GM18502 (cell line): ENCODE data around the gene RNF111.
"Not testable (repeated sequence)": the region's sequence is repeated elsewhere in the genome, so short reads cannot be mapped to it uniquely, and the experiment has no call there.

Source experiments
- ATAC-seq: cut with Tn5 transposase; IDR thresholded peaks from one replicate; pipeline ENCODE4 v1.9.1; 2021; ENCODE audit warnings: mild to moderate bottlenecking; ENCODE audit not compliant: unreplicated experiment, poor library complexity

Gene RNF111

GRCh38 chr15:59124261-59124660 lies 136.8 kb downstream of the RNF111 start:
- ATAC-seq: no peak

GRCh38 chr15:59125683-59126082 lies 138.2 kb downstream of the RNF111 start:
- ATAC-seq: not testable (repeated sequence)

- not testable (repeated sequence) for ATAC-seq
Measured at GRCh38 chr15:59127255-59127654, 139.8 kb downstream of the RNF111 start.

- no peak for ATAC-seq
Measured at GRCh38 chr15:59131456-59131855, 144.0 kb downstream of the RNF111 start.

- ATAC-seq: no peak
Measured at GRCh38 chr15:59131969-59132562, 144.6 kb downstream of the RNF111 start.

GRCh38 chr15:59133929-59134427 lies 146.5 kb downstream of the RNF111 start:
- no peak for ATAC-seq

- no peak for ATAC-seq
Measured at GRCh38 chr15:59137566-59137965, 150.1 kb downstream of the RNF111 start.

- peak; percentile 65 for ATAC-seq
Measured at GRCh38 chr15:59138243-59138642, 150.8 kb downstream of the RNF111 start.

- ATAC-seq: no peak
Measured at GRCh38 chr15:59140422-59141226, 153.2 kb downstream of the RNF111 start.

GRCh38 chr15:59143281-59143680 lies 155.8 kb downstream of the RNF111 start:
- ATAC-seq: no peak

- ATAC-seq: not testable (repeated sequence)
Measured at GRCh38 chr15:59144594-59144993, 157.1 kb downstream of the RNF111 start.
